H1 (cell line): Measurements from ENCODE around the gene RFX3. TPM values are rescaled to one million over a fixed set of nuclear protein-coding genes. Genes with fewer than 3 reads are reported as not detected.

ENCODE experiments used
- CTCF ChIA-PET: fragments of 300-600 bp; sonication (Branson Sonifier 250); formaldehyde crosslinking; loops from one replicate; lab custom pipeline; 2021; ENCODE audit not compliant: partially characterized antibody; lab: Charles Lee
- POLR2A ChIA-PET: fragments of 300-600 bp; sonication (Branson Sonifier 250); formaldehyde crosslinking; loops from one replicate; lab custom pipeline; 2021; ENCODE audit warnings: inconsistent platforms; ENCODE audit not compliant: partially characterized antibody; lab: Charles Lee
- DNase-seq, 2 experiments: peaks; one replicate each; pipeline versions ENCODE4 v3.0.0 to v3.0.0-alpha.2; 2010 to 2022; ENCODE audit warnings: low spot score in 2 of 2, low read depth in 1 of 2, mixed read lengths in 1 of 2
- FAIRE-seq: peaks from 2 replicates; lab custom pipeline; 2011; peaks lifted over from hg19 to GRCh38; lab: Jason Lieb, UNC
- H2AFZ ChIP-seq: 2 replicates; pipeline ENCODE4 v1.8.1; 2012; ENCODE audit warnings: low read length, inconsistent platforms
- H2AK5ac ChIP-seq: 2 replicates; pipeline ENCODE4 v1.6.1; 2013; ENCODE audit warnings: low read depth, low read length
- H2BK120ac ChIP-seq: replicated peaks from 2 replicates; pipeline ENCODE3; 2013; ENCODE audit warnings: low read depth, low read length, inconsistent platforms
- H2BK12ac ChIP-seq: 2 replicates; pipeline ENCODE4 v1.6.1; 2013; ENCODE audit warnings: low read depth, low read length
- H2BK15ac ChIP-seq: 2 replicates; pipeline ENCODE4 v1.6.1; 2013; ENCODE audit warnings: low read length
- H2BK20ac ChIP-seq: 2 replicates; pipeline ENCODE4 v1.6.1; 2013; ENCODE audit warnings: low read length
- H2BK5ac ChIP-seq: 2 replicates; pipeline ENCODE4 v1.6.1; 2013; ENCODE audit warnings: low read depth, low read length
- H3K14ac ChIP-seq: 2 replicates; pipeline ENCODE4 v1.6.1; 2013; ENCODE audit warnings: inconsistent platforms; ENCODE audit not compliant: insufficient read length
- H3K18ac ChIP-seq: 2 replicates; pipeline ENCODE4 v1.6.1; 2013; ENCODE audit warnings: low read length; ENCODE audit errors: extremely low read depth
- H3K23ac ChIP-seq: 2 replicates; pipeline ENCODE4 v1.6.1; 2013; ENCODE audit warnings: inconsistent platforms; ENCODE audit not compliant: insufficient read length
- H3K23me2 ChIP-seq: 2 replicates; pipeline ENCODE4 v1.6.1; 2013; ENCODE audit warnings: low read depth, low read length
- H3K27ac ChIP-seq: 2 replicates; pipeline ENCODE4 v1.6.1; 2011; ENCODE audit warnings: low read depth, low read length, inconsistent platforms
- H3K27me3 ChIP-seq, 4 experiments: replicated peaks in 1 of 4; 1 replicate in 1 of 4; 2 replicates in 3 of 4; pipeline versions ENCODE4 v1.6.1 to v1.8.1; 2011 to 2013; ENCODE audit warnings: low read length in 3 of 4, mild to moderate bottlenecking in 3 of 4, inconsistent platforms in 2 of 4, mixed read lengths in 2 of 4, moderate library complexity in 1 of 4; ENCODE audit not compliant: control insufficient read depth in 3 of 4, insufficient read depth in 3 of 4; ENCODE audit errors: extremely low read depth in 1 of 4
- H3K36me3 ChIP-seq, 4 experiments: 2 replicates each; pipeline versions ENCODE4 v1.6.1 to v1.8.1; 2011 to 2013; ENCODE audit warnings: mild to moderate bottlenecking in 4 of 4, low read length in 3 of 4, moderate library complexity in 2 of 4, control low read depth in 1 of 4, inconsistent platforms in 1 of 4; ENCODE audit not compliant: insufficient read depth in 4 of 4, control insufficient read depth in 2 of 4
- H3K4ac ChIP-seq: replicated peaks from 2 replicates; pipeline ENCODE3; 2013; ENCODE audit warnings: low read length, low read depth, mixed read lengths, inconsistent platforms; ENCODE audit not compliant: insufficient read length
- H3K4me1 ChIP-seq, 4 experiments: replicated peaks in 1 of 4; 1 replicate in 1 of 4; 2 replicates in 3 of 4; pipeline versions ENCODE4 v1.6.1 to v1.8.1; 2011 to 2013; ENCODE audit warnings: low read length in 3 of 4, inconsistent platforms in 2 of 4, mixed read lengths in 1 of 4; ENCODE audit not compliant: insufficient read depth in 4 of 4, control insufficient read depth in 3 of 4
- H3K4me2 ChIP-seq, 2 experiments: 2 replicates each; pipeline versions ENCODE4 v1.6.1 to v1.8.1; 2011 to 2013; ENCODE audit warnings: low read depth in 2 of 2, low read length in 2 of 2, control low read depth in 1 of 2, inconsistent platforms in 1 of 2, mild to moderate bottlenecking in 1 of 2; ENCODE audit not compliant: insufficient read depth in 1 of 2
- H3K4me3 ChIP-seq, 4 experiments: fragments of 200-600, 300-600 bp in 1 of 4; sonication (generic), shearing (Covaris generic), sonication (Bioruptor Twin) in 1 of 4; 2 replicates each; pipeline versions ENCODE4 v1.5.1 to v1.8.1; 2011 to 2016; ENCODE audit warnings: low read length in 4 of 4, low read depth in 3 of 4, control low read depth in 2 of 4, inconsistent platforms in 2 of 4, mild to moderate bottlenecking in 2 of 4, mixed read lengths in 1 of 4, moderate library complexity in 1 of 4; ENCODE audit not compliant: insufficient read depth in 2 of 4; ENCODE audit errors: extremely low read depth in 1 of 4
- H3K56ac ChIP-seq: replicated peaks from 2 replicates; pipeline ENCODE3; 2013; ENCODE audit warnings: low read depth, mild to moderate bottlenecking, mixed read lengths, low read length, inconsistent platforms; ENCODE audit not compliant: insufficient read length
- H3K79me1 ChIP-seq: 2 replicates; pipeline ENCODE4 v1.6.1; 2013; ENCODE audit warnings: low read depth, low read length, control low read depth
- H3K79me2 ChIP-seq, 2 experiments: 2 replicates each; pipeline versions ENCODE4 v1.6.1 to v1.8.1; 2012 to 2013; ENCODE audit warnings: low read length in 2 of 2, mild to moderate bottlenecking in 2 of 2, inconsistent platforms in 1 of 2; ENCODE audit not compliant: insufficient read depth in 2 of 2, control insufficient read depth in 1 of 2
- H3K9ac ChIP-seq, 4 experiments: replicated peaks in 1 of 4; 1 replicate in 1 of 4; 2 replicates in 3 of 4; pipeline versions ENCODE4 v1.6.1 to v1.8.1; 2011 to 2013; ENCODE audit warnings: low read depth in 3 of 4, low read length in 3 of 4, control low read depth in 2 of 4, mild to moderate bottlenecking in 2 of 4, moderate library complexity in 2 of 4, inconsistent platforms in 1 of 4; ENCODE audit errors: extremely low read depth in 1 of 4
- H3K9me3 ChIP-seq, 2 experiments: 2 replicates each; pipeline versions ENCODE4 v1.6.1 to v1.8.1; 2012 to 2013; ENCODE audit warnings: mild to moderate bottlenecking in 2 of 2, moderate library complexity in 2 of 2, control low read depth in 1 of 2, inconsistent platforms in 1 of 2, low read depth in 1 of 2, low read length in 1 of 2, mixed read lengths in 1 of 2; ENCODE audit not compliant: insufficient read depth in 2 of 2
- H4K20me1 ChIP-seq, 2 experiments: replicated peaks in 1 of 2; 2 replicates each; pipeline versions ENCODE3 to v1.8.1; 2011 to 2013; ENCODE audit warnings: inconsistent platforms in 2 of 2, low read length in 2 of 2, mild to moderate bottlenecking in 1 of 2; ENCODE audit not compliant: insufficient read depth in 2 of 2, control insufficient read depth in 1 of 2
- H4K5ac ChIP-seq: 2 replicates; pipeline ENCODE4 v1.6.1; 2013; ENCODE audit warnings: low read length, low read depth, mixed read lengths, inconsistent platforms; ENCODE audit not compliant: insufficient read length
- H4K8ac ChIP-seq: 2 replicates; pipeline ENCODE4 v1.8.0; 2013; ENCODE audit warnings: mild to moderate bottlenecking, moderate library complexity, low read length, inconsistent platforms; ENCODE audit not compliant: insufficient read depth; ENCODE audit errors: extremely low read depth
- H4K91ac ChIP-seq: replicated peaks from 2 replicates; pipeline ENCODE3; 2013; ENCODE audit warnings: low read length, mixed read lengths, inconsistent platforms; ENCODE audit not compliant: insufficient read length
- CEBPB ChIP-seq: IDR thresholded peaks from 2 replicates; pipeline ENCODE4 v1.6.1; 2012; ENCODE audit warnings: low read depth, low read length
- RNF2 ChIP-seq: fragments of 200-900, 300-1000 bp; sonication (generic); IDR thresholded peaks from 2 replicates; pipeline ENCODE4 v1.7.1; 2016; ENCODE audit warnings: borderline replicate concordance, low read depth, mild to moderate bottlenecking, antibody characterized with exemption, low read length; ENCODE audit not compliant: poor library complexity, severe bottlenecking; ENCODE audit errors: missing control alignments
- ZNF274 ChIP-seq: IDR thresholded peaks from 2 replicates; pipeline ENCODE4 v1.7.0; 2012; ENCODE audit warnings: low read length, borderline replicate concordance; ENCODE audit errors: extremely low read depth
- WGBS, 2 experiments: shearing (Covaris generic) in 1 of 2; methylation state at CpG; one replicate each; pipeline versions ENCODE4 v1.1.6 to v1.1.7; 2013 to 2015; ENCODE audit warnings: low lambda C conversion rate in 2 of 2, mixed read lengths in 2 of 2, inconsistent platforms in 1 of 2, low coverage in 1 of 2, missing lambda C conversion rate in 1 of 2; ENCODE audit not compliant: insufficient replicate concordance in 2 of 2, insufficient coverage in 1 of 2, insufficient read length in 1 of 2; ENCODE audit errors: extremely low coverage in 1 of 2, missing lambda C conversion rate in 1 of 2; 5-methylcytosine and 5-hydroxymethylcytosine counted together
- polyA plus RNA-seq, 7 experiments: library from polyadenylated mRNA; depleted of rRNA in 3 of 7; stranded (reverse) in 5 of 7; unstranded in 2 of 7; fragments of >200 nt in 5 of 7; fragments of 200-250 nt in 2 of 7; gene quantifications; 1 replicate in 5 of 7; 2 replicates in 1 of 7; 4 replicates in 1 of 7; pipeline versions ENCODE4 v1.2.1 to v1.2.3, GENCODE V29; 2011 to 2013; ENCODE audit warnings: missing spikeins in 2 of 7, mixed read lengths in 2 of 7
- total RNA-seq: library from RNA; stranded (reverse); fragmentation: NEBNext Ultra II Directional; extraction: Animal tissue kit (Norgen Biotek cat#: 25700); gene quantifications from 2 replicates; pipeline ENCODE4 v1.2.1, GENCODE V29; 2021
- TF ChIP-seq, protein P1 (sequence below): IDR thresholded peaks from 2 replicates; pipeline ENCODE4 v1.6.1; 2012; ENCODE audit warnings: inconsistent platforms

Gene RFX3
- total and polyA plus RNA-seq, 2 of the 8 experiments (the other 6 are each of a cell fraction or from before 2014, with no cell fraction given), result 4.9 to 22.6 TPM

DNA sequence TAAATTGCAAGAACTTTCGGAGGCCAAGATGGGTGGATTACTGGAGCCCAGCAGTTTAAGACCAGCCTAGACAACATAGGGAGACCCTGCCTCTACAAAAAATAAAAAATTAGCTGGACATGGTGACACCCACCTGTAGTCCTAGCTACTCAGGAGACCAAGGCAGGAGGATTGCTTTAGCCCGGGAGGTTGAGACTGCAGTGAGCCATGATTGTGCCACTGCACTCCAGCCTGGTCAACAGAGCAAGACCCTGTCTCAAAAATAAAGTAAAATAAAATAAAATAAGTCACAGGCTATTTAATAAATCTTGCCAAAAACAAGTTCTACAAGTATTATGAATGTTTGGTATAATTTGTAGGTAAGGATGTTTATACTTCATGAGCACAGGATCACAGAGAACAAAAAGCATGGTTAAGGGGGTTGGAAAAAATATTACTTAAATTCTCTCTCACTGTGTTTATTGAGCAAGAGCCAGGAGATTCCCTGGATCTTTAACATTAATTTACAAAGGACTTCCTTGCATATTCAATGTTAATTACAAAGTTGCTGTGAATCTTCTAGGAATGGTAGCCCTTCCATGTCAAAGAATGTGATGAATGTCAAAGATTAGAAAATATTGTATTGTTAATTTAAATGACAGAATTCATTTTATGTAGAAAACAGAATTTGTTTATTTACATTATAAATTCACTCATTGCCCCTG lies 164.0 kb downstream of the RFX3 start:
- ChIA-PET POLR2A (no interaction called here), CTCF (no interaction called here)
- no peak overlapping the region for H3K14ac ChIP-seq
- H3K36me3 ChIP-seq, result no peaks in the 10 kb centered on the region
- DNase-seq (no peak), FAIRE-seq (no peak)
- H3K27me3 ChIP-seq, result no peaks in the 10 kb centered on the region
- H2BK20ac ChIP-seq, result no peak overlapping the region
- H2BK12ac ChIP-seq, result no peak overlapping the region
- H3K4me3 ChIP-seq, result no peak overlapping the region; a peak in 1 of 8 replicates
- H4K5ac ChIP-seq, result no peak overlapping the region
- H3K79me2 ChIP-seq, result no peaks in the 10 kb centered on the region
- H2BK5ac ChIP-seq, result peak overlapping the region; percentile 45; the same call in 1 of the 2 replicates
- no peak overlapping the region for H2AFZ ChIP-seq
- H4K20me1 ChIP-seq, result no peaks in the 10 kb centered on the region
- no peaks in the 10 kb centered on the region; a peak in 1 of 4 replicates for H3K9me3 ChIP-seq
- no peak overlapping the region for H4K8ac ChIP-seq
- 94% methylated on average over 2 of the region's 2 CpGs; no CpG with 5 or more reads in 1 of the 2 experiments for whole genome bisulfite sequencing, 2 experiments
- no peaks in the 10 kb centered on the region for H3K23me2 ChIP-seq
- no peak overlapping the region for H3K27ac ChIP-seq
- H2BK120ac ChIP-seq, result no peak overlapping the region
- no peak overlapping the region for H3K9ac ChIP-seq
- no peak overlapping the region for H4K91ac ChIP-seq
- H3K56ac ChIP-seq, result no peak overlapping the region
- peaks cover 0 to 6% (median 1%) of the 10 kb centered on the region in 4 experiments; a peak in 1 of 7 replicates for H3K4me1 ChIP-seq
- H3K23ac ChIP-seq, result no peak overlapping the region
- H3K79me1 ChIP-seq, result no peaks in the 10 kb centered on the region
- H2BK15ac ChIP-seq, result no peak overlapping the region
- no peak overlapping the region for H2AK5ac ChIP-seq
- peak overlapping the region in 1 of 2 experiments; percentile 11; a peak in 1 of 4 replicates for H3K4me2 ChIP-seq
- H3K4ac ChIP-seq, result no peak overlapping the region
- no peak overlapping the region for H3K18ac ChIP-seq
- TF ChIP-seq ZNF274 (no peak), CEBPB (peak; percentile 87), RNF2 (no peak)
- TF ChIP-seq, protein P1, sequence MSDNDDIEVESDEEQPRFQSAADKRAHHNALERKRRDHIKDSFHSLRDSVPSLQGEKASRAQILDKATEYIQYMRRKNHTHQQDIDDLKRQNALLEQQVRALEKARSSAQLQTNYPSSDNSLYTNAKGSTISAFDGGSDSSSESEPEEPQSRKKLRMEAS, result no peak
